ENCODE results near the gene COG2. TPM values are rescaled to one million over a fixed set of nuclear protein-coding genes. Genes with fewer than 3 reads are reported as not detected.

The COG2 gene
- polyA plus RNA-seq, 4 donors, result 21.3 to 40.1 (median 33.4) TPM

- no peak for DNase-seq (ENCODE audit: low read depth in 4 of 4, low spot score in 3 of 4)
Measured at GRCh38 chr1:230668227-230668626, 25.9 kb downstream of the COG2 start.

DNA sequence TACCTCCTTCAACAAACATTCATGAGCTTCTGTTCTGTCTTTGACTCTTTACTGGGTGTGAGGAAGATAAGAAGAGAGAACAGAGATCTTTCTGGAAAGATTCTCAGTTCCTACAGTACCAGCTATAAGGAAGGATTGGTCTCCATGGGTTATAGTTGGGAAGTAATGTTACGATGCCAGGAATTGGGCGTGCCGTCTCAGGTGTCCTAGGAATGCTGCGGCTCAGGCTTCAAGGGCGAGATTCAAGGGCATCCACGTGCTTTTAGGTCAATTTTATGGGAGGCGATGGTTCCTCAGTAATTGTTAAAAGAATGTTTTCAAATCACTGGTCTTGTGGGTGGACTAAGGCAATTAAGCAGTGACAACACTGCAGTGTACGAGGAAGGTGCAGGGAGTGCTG is 27.3 kb downstream of the COG2 start:
- DNase-seq (ENCODE audit: low read depth in 4 of 4, low spot score in 3 of 4), result no peak

DNA sequence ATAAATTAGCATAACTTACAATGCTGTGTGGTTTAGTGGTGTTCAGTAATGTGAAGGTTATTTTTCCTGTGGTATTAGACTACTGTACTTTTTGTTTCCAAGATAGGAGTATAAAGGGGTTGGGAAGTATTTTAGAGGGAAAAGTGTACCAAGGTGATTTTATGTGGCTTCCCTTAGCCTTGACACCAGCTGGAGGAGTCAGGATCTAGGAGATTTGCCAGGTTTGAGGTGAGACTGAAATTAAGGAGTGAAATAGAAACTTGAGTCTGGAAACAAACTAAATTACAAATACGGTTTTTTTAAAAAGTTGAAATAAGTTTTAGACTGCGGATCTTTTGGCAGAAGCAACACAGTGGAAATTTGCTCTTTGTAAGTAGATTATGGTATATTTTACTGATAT is 32.3 kb downstream of the COG2 start:
- DNase-seq (ENCODE audit: low read depth in 4 of 4, low spot score in 3 of 4), result no peak

DNA sequence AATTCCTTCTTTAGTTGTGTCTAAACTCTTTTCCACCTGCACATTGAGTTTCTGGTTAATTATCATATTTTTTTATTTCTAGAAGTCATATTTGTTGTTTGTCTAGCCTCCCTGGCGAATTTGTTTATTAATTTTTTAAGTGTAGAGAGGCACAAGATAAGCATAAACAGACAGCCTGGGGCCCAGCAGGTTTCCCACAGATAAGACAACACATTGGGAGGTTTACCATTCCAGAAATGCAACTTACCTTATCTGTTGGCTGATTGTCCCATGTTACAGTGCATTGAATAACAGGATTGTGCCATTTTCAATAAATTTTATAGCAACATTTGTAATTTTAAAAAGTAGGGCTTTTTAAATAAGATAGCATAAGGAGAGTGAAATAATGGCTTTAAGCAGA is 34.9 kb downstream of the COG2 start:
- no peak for DNase-seq (ENCODE audit: low read depth in 4 of 4, low spot score in 3 of 4)

DNA sequence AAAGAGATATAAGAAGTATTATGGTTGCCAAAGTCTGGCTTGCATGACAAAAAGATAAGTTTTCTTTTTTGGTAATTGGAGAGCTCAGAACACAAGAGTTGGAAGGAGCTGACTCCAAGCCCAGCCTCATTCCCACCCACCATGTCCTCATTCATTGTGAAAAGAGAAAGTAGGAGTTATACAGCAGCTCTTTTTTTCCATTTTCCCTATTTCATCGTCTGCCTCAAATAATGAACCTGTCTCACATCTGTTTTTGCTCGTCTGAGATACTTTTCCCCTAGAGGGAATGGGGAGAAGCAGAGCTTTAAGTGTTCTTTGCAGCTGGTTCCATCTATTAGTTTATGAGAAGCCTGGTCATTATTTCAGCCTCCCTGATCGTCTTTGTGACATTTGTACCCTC is 36.9 kb downstream of the COG2 start:
- DNase-seq (ENCODE audit: low read depth in 4 of 4, low spot score in 3 of 4), result no peak

DNA sequence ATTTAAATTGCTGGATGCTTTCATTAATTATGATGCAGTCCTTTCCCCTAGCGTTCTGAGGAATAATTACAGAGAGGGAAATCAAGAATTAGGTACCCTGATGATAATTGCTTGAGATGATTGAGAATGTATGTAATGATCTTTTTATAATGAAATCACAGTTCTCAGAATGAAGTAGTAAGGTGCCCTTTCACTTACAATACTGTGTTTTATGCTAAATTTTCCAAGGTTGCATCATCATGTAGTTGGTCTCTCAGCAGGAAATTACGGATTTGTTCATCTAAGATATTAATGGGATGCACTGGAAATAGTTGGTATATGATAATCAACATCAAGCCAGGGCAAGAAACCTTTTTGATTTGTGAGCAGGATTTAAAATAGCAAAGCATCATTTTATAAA is 37.5 kb downstream of the COG2 start:
- DNase-seq (ENCODE audit: low read depth in 4 of 4, low spot score in 3 of 4), result no peak

- DNase-seq (ENCODE audit: low read depth in 4 of 4, low spot score in 3 of 4), result no peak
Measured at GRCh38 chr1:230680300-230681025, 38.2 kb downstream of the COG2 start.

DNA sequence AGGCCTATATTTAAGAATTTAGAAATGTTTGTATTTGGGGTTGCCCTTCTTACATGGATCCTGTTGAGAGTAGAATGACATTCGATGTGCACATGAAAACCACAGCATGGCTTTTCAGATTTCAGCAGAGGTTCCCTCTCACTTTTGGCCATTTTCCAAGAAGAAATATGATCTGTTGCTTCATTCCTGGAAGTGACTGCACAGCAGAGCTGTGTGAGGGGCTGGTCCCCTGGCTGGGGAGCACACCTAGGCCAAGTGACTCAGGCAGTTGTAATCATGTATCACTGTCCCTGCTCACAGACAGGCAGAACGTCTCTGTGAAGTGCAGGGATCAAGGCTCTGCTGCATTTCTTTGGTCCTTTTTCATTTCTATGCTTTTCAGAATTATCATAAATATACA is 39.3 kb downstream of the COG2 start:
- peak in 2 of 4 donors; percentile 14 to 33 for DNase-seq (ENCODE audit: low read depth in 4 of 4, low spot score in 3 of 4)

DNA sequence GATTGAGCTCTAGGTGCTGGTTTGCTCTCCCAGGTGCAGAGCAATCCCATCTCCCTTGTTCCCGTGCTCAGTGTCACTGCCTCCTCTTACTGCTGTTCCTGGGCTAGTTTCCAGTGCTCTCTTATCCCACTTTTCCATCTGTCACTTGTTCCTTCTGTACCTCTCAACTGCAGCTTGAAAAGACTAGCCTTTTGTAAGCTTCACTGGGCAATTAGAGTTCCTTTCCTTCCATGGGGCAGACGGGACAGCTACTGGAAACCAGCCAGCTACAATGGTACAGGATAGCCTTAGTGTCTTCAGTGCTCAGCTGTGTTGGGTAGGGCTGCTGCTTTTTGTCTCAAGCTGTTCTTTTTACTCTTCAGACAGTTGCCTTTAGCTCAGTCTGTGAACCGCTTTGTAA is 40.0 kb downstream of the COG2 start:
- DNase-seq (ENCODE audit: low read depth in 4 of 4, low spot score in 3 of 4), result no peak

- DNase-seq (ENCODE audit: low read depth in 4 of 4, low spot score in 3 of 4), result no peak
Measured at GRCh38 chr1:230682882-230683610, 40.8 kb downstream of the COG2 start.

GRCh38 chr1:230684146-230684545 is 41.9 kb downstream of the COG2 start:
- DNase-seq (ENCODE audit: low read depth in 4 of 4, low spot score in 3 of 4), result no peak

DNA sequence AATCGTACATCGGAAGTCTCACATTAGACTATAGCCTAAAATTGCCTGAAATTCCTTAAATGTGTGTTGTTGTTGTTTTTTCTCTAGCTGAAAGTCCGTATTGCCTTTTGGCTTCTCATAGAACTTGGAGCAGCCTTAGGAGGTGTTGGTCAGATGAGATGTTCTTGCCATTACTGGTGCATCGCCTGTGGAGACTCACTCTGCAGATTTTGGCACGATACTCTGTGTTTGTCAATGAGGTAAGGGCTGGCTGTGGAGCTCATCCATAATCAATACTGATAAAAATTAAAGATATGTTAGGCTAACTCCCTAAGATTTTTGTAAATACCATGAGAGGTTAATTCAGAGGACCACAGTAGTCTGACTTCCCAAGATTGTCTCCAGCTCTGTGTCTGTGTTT is 42.7 kb downstream of the COG2 start:
- DNase-seq (ENCODE audit: low read depth in 4 of 4, low spot score in 3 of 4), result no peak

GRCh38 chr1:230686747-230687146 is 44.5 kb downstream of the COG2 start:
- no peak for DNase-seq (ENCODE audit: low read depth in 4 of 4, low spot score in 3 of 4)

DNA sequence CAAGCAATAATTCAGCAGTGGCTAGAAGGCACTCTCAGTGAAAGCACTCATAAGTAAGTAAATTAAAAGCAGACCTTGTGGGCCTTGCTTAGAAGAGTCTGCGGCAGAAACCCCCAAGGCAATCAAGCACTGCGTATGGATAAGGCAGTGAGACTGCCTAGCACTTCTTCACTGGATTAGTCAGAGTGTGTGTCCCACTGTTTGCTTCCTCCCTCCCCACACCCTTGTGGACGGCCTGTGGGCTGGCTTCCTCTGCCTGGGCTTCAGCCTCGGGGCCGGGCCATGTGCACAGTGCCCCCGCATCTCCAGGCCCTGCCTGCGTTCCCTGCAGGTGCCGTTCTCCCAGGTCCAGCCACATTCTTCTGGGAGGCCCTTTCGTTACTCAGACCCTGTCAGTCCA is 47.8 kb downstream of the COG2 start:
- DNase-seq (ENCODE audit: low read depth in 4 of 4, low spot score in 3 of 4), result no peak

DNA sequence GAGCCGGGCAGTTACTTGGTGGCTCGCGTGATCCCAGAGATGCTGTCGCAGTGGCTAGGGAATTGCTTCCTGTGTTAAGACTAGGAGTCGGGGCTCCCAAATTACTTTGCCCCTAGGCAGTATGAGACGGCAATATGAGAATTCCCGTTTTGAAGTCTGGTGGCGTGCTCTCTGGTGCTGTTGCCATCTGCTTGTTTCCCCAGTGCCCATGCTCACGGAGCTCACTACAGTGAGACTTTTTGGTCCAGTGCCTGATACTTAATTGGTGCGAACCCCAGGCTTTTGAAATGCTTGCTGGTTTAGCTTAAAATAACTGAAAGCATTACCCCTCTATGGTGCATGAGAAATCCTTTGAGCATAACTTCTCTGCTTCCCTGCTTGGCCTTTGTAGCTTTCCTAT is 49.3 kb downstream of the COG2 start:
- DNase-seq (ENCODE audit: low read depth in 4 of 4, low spot score in 3 of 4), result no peak

- DNase-seq (ENCODE audit: low read depth in 4 of 4, low spot score in 3 of 4), result no peak
Measured at GRCh38 chr1:230693221-230693620, 50.9 kb downstream of the COG2 start.

DNA sequence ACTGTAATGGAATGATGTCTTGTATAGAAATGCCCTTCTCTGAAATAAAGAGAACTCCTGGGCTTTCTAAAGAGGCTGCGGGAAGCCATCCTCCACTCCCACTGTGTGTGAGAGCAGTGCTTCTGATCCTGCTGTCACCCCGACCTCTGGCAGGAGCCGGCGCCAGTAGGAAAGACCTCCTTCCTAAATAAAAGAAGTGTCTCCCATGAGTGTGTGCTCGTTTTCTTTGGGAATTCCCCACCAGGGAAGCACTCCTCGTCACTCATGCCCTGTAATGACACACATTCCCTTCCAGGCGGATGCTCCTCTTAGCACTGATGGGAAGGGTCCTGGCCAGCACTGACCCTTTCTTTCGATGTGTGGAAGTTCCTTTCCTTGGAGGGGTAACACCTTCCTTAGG is 51.5 kb downstream of the COG2 start:
- DNase-seq (ENCODE audit: low read depth in 4 of 4, low spot score in 3 of 4), result no peak

DNA sequence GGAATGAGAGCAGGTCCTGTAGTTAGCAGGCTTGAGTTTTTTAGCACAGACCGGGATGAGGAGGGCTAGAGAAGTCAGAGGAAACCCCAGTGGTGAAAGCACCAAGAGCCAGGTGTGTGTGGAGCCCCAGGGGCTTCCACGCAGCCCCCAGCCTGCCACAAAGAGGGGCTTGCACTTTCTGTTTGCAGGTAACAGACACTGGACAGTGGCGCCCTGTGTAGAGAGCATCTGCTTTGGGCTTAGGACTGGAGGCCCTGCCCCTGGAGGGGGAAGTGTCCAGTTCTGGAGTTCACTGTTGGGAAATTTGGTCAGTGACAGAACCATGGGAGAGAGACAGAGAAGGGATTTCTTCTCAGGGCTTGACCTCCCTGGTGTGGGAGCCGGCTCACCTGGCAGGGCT is 52.2 kb downstream of the COG2 start:
- no peak for DNase-seq (ENCODE audit: low read depth in 4 of 4, low spot score in 3 of 4)

GRCh38 chr1:230694991-230695390 is 52.7 kb downstream of the COG2 start:
- no peak for DNase-seq (ENCODE audit: low read depth in 4 of 4, low spot score in 3 of 4)

GRCh38 chr1:230696218-230696617 is 53.9 kb downstream of the COG2 start:
- DNase-seq (ENCODE audit: low read depth in 4 of 4, low spot score in 3 of 4), result no peak

DNA sequence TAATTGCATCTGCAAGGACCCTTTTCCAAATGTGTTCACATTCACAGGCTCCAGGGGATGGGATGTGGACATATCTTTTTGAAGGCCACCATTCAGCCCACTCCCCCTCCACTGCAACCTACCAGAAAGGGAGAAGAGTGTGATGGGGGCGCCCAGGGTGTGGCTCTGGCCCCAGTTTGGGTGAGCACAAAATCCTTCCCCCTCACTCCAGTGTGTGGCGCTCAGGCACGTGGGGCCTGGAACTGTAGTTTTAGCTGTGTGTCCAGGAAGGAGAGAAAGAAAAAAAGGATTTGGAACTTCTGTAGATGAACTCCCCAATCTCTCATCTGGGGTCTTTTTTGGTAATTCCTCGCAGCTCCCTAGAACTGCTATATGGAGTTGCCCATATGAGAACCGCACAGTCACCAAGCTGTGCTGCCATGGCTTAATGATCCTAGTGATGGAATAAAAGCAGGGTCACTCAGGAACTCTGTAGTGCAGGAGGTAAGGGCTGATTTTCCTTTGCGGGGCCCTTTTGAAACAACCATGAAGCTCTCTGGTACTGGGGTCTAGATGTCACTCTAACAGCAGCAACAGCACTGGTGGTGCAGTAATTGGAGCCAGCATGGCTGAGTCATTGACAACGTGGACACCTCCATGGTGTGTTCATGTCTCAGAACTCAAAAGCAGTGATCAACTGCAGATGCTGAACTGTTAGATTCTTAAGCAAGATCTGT is 54.6 kb downstream of the COG2 start:
- no peak for DNase-seq (ENCODE audit: low read depth in 4 of 4, low spot score in 3 of 4)

GRCh38 chr1:230698130-230698529 is 55.8 kb downstream of the COG2 start:
- DNase-seq (ENCODE audit: low read depth in 4 of 4, low spot score in 3 of 4), result no peak

Measured in left renal pelvis (tissue), 4 donors.